Upper lobe of right lung (tissue), 1 donor: ENCODE measurements around the gene EXOC3L2. TPM values are rescaled to one million over a fixed set of nuclear protein-coding genes. Genes with fewer than 3 reads are reported as not detected.

ENCODE experiments used
- ATAC-seq: fragments of 200-7000 bp; cut with Tn5 transposase; one replicate; pipeline ENCODE4 v1.9.1; 2020; ENCODE audit warnings: mild to moderate bottlenecking, moderate library complexity
- DNase-seq: peaks from one replicate; pipeline ENCODE4 v3.0.0-alpha.2; 2020
- H3K27ac ChIP-seq: fragments of 200-600 bp; one replicate; pipeline ENCODE4 v1.8.0; 2022
- H3K27me3 ChIP-seq: fragments of 200-600 bp; one replicate; pipeline ENCODE4 v1.8.0; 2022; ENCODE audit warnings: mild to moderate bottlenecking
- H3K36me3 ChIP-seq: fragments of 200-600 bp; one replicate; pipeline ENCODE4 v1.8.0; 2022
- H3K4me1 ChIP-seq: fragments of 200-600 bp; one replicate; pipeline ENCODE4 v1.8.0; 2022
- H3K4me3 ChIP-seq: fragments of 200-600 bp; one replicate; pipeline ENCODE4 v1.8.0; 2022; ENCODE audit warnings: mild to moderate bottlenecking
- H3K9me3 ChIP-seq: fragments of 200-600 bp; one replicate; pipeline ENCODE4 v1.8.0; 2022
- CTCF ChIP-seq: fragments of 200-600 bp; IDR thresholded peaks from one replicate; pipeline ENCODE4 v1.8.0; 2022; ENCODE audit warnings: antibody characterized with exemption
- intact Hi-C: fragments of 100-400 bp; cut with DNase I; formaldehyde crosslinking; loops from one replicate; pipeline ENCODE4 v1.11.0; 2022
- total RNA-seq: library from RNA; stranded (reverse); fragmentation: NEBNext Ultra II Directional; extraction: Animal tissue kit (Norgen Biotek cat#: 25700); gene quantifications from one replicate; pipeline ENCODE4 v1.2.1, GENCODE V29; 2021
- donor health status: DM: no; HTN: yes; CAD: no; lungs with severe emphysema.

The EXOC3L2 gene
- total RNA-seq, 1 donor from 2014 or later, result 11.9 TPM

GRCh38 chr19:45191375-45191774, 53.8 kb downstream of the EXOC3L2 start:
- no peaks in the 10 kb centered on the region for H3K9me3 ChIP-seq

GRCh38 chr19:45189971-45190370, 55.2 kb downstream of the EXOC3L2 start:
- Histone ChIP-seq H3K36me3 (no peaks in the 10 kb centered on the region), H3K4me3 (no peak overlapping the region), H3K27ac (no peak overlapping the region), H3K4me1 (no peaks in the 10 kb centered on the region), H3K9me3 (no peaks in the 10 kb centered on the region), H3K27me3 (no peaks in the 10 kb centered on the region)
- ATAC-seq (no peak), DNase-seq (no peak)
- TF ChIP-seq CTCF, result no peak
- intact Hi-C loops, result no loop called here

More at GRCh38 chr19:45191375-45191774, 53.8 kb downstream of the EXOC3L2 start:
- intact Hi-C loops, result no loop called here
- TF ChIP-seq CTCF, result no peak
- Histone ChIP-seq H3K4me1 (no peaks in the 10 kb centered on the region), H3K27ac (no peak overlapping the region), H3K27me3 (no peaks in the 10 kb centered on the region), H3K36me3 (no peaks in the 10 kb centered on the region), H3K4me3 (no peak overlapping the region)
- ATAC-seq, result no peak
- no peak for DNase-seq

- Histone ChIP-seq H3K9me3 (no peaks in the 10 kb centered on the region), H3K27ac (no peak overlapping the region), H3K27me3 (no peaks in the 10 kb centered on the region), H3K4me1 (no peaks in the 10 kb centered on the region), H3K4me3 (no peak overlapping the region), H3K36me3 (no peaks in the 10 kb centered on the region)
- TF ChIP-seq CTCF, result peak; percentile 52
- DNase-seq, result no peak
- intact Hi-C loops, result no loop called here
- ATAC-seq, result peak; percentile 70
Measured at GRCh38 chr19:45187421-45188100, 57.6 kb downstream of the EXOC3L2 start.

- Histone ChIP-seq H3K9me3 (no peaks in the 10 kb centered on the region), H3K4me1 (no peaks in the 10 kb centered on the region), H3K4me3 (no peak overlapping the region), H3K27me3 (no peaks in the 10 kb centered on the region), H3K36me3 (peaks cover 6% of the 10 kb centered on the region), H3K27ac (no peak overlapping the region)
- intact Hi-C loops, result no loop called here
- no peak for DNase-seq
- no peak for ATAC-seq
- no peak for TF ChIP-seq CTCF
Measured at GRCh38 chr19:45186509-45187334, 58.5 kb downstream of the EXOC3L2 start.

GRCh38 chr19:45184115-45184514, 61.1 kb downstream of the EXOC3L2 start:
- Histone ChIP-seq H3K27me3 (no peaks in the 10 kb centered on the region), H3K4me3 (no peak overlapping the region), H3K36me3 (peaks cover 12% of the 10 kb centered on the region), H3K9me3 (no peaks in the 10 kb centered on the region), H3K4me1 (peaks cover 16% of the 10 kb centered on the region), H3K27ac (no peak overlapping the region)
- ATAC-seq, result no peak
- DNase-seq, result no peak
- TF ChIP-seq CTCF, result no peak
- intact Hi-C loops, result no loop called here
